HCT116 (cell line): ENCODE measurements around the gene PTDSS2. TPM values are rescaled to one million over a fixed set of nuclear protein-coding genes. Genes with fewer than 3 reads are reported as not detected.

ENCODE experiments used
- ATAC-seq: fragments of 200-7000 bp; cut with Tn5 transposase; 2 replicates; pipeline ENCODE4 v1.9.1; 2020; ENCODE audit warnings: mild to moderate bottlenecking, moderate library complexity
- BruUV-seq: library from RNA; stranded (reverse); fragments of 400-500 nt; replicated peaks from 2 replicates; lab custom pipeline; 2021; lab: Mats Ljungman, UMichigan
- CTCF ChIA-PET: fragments of 300-600 bp; sonication (Branson Sonifier 250); formaldehyde crosslinking; loops from one replicate; lab custom pipeline; 2021; ENCODE audit warnings: antibody characterized with exemption; lab: Charles Lee
- POLR2A ChIA-PET: fragments of 300-600, 350-600 bp; sonication (Branson Sonifier 250); formaldehyde crosslinking; loops from one replicate; lab custom pipeline; 2021; ENCODE audit warnings: antibody characterized with exemption; lab: Charles Lee
- RAD21 ChIA-PET, 2 experiments: fragments of 300-600 bp; sonication (Branson Sonifier 250); formaldehyde crosslinking; loops; one replicate each; lab custom pipeline; 2023; ENCODE audit warnings: low total read pairs in 2 of 2; ENCODE audit not compliant: uncharacterized antibody in 2 of 2, unreplicated experiment in 2 of 2, low non-redundant PET in 1 of 2; lab: Charles Lee
- DNase-seq: peaks from one replicate; pipeline ENCODE4 v3.0.0-alpha.2; 2010; ENCODE audit warnings: low read depth, low spot score
- H2AFZ ChIP-seq: fragments of 200-600 bp; shearing (Covaris generic), sonication (generic); 2 replicates; pipeline ENCODE4 v1.6.1; 2017; ENCODE audit warnings: low read depth, mixed run types, mixed read lengths, antibody characterized with exemption, low read length; ENCODE audit not compliant: poor library complexity, severe bottlenecking
- H3K27ac ChIP-seq: 2 replicates; pipeline ENCODE4 v1.5.1; 2012; ENCODE audit warnings: low read depth, low read length
- H3K27me3 ChIP-seq: fragments of 200-600 bp; sonication (generic); 2 replicates; pipeline ENCODE4 v1.6.1; 2016; ENCODE audit warnings: mixed run types, low read length, mixed read lengths; ENCODE audit not compliant: insufficient read depth
- H3K36me3 ChIP-seq, 2 experiments: fragments of 200-500 bp in 1 of 2; fragments of 200-600 bp in 1 of 2; sonication (Bioruptor generic) in 1 of 2; sonication (generic) in 1 of 2; 2 replicates each; pipeline versions ENCODE4 v1.5.1 to v1.6.1; 2014 to 2016; ENCODE audit warnings: low read length in 2 of 2, inconsistent platforms in 1 of 2, mixed read lengths in 1 of 2, mixed run types in 1 of 2; ENCODE audit not compliant: insufficient read depth in 2 of 2, control insufficient read depth in 1 of 2
- H3K4me1 ChIP-seq, 2 experiments: fragments of 200-600 bp in 1 of 2; sonication (generic) in 1 of 2; 2 replicates each; pipeline versions ENCODE4 v1.5.1 to v1.6.1; 2012 to 2017; ENCODE audit warnings: low read length in 2 of 2, inconsistent platforms in 1 of 2, mild to moderate bottlenecking in 1 of 2, mixed read lengths in 1 of 2, mixed run types in 1 of 2, moderate library complexity in 1 of 2; ENCODE audit not compliant: insufficient read depth in 2 of 2, control insufficient read depth in 1 of 2
- H3K4me2 ChIP-seq: fragments of 200-600 bp; sonication (generic); 2 replicates; pipeline ENCODE4 v1.6.1; 2017; ENCODE audit warnings: mixed run types, low read length, mixed read lengths
- H3K4me3 ChIP-seq, 2 experiments: fragments of 200-600 bp in 1 of 2; sonication (generic) in 1 of 2; replicated peaks in 1 of 2; 2 replicates each; pipeline ENCODE4 v1.5.1; 2011 to 2016; ENCODE audit warnings: low read length in 2 of 2, control low read depth in 1 of 2, low read depth in 1 of 2, mild to moderate bottlenecking in 1 of 2, mixed read lengths in 1 of 2, mixed run types in 1 of 2
- H3K79me2 ChIP-seq: fragments of 200-600 bp; sonication (generic); 2 replicates; pipeline ENCODE4 v1.6.1; 2017; ENCODE audit warnings: mild to moderate bottlenecking, mixed run types, low read length, moderate library complexity, mixed read lengths; ENCODE audit not compliant: insufficient read depth
- H3K9ac ChIP-seq: fragments of 200-600 bp; sonication (generic); 2 replicates; pipeline ENCODE4 v1.6.1; 2016; ENCODE audit warnings: low read length, mixed read lengths
- H3K9me2 ChIP-seq: fragments of 200-600 bp; sonication (generic), shearing (Covaris generic); 2 replicates; pipeline ENCODE4 v1.6.1; 2017; ENCODE audit warnings: mixed run types, mild to moderate bottlenecking, moderate library complexity; ENCODE audit not compliant: insufficient read depth
- H3K9me3 ChIP-seq, 2 experiments: fragments of 200-500 bp in 1 of 2; fragments of 200-600 bp in 1 of 2; sonication (Bioruptor generic) in 1 of 2; sonication (generic) in 1 of 2; 2 replicates each; pipeline ENCODE4 v1.6.1; 2014 to 2017; ENCODE audit warnings: low read length in 2 of 2, mixed read lengths in 2 of 2, inconsistent platforms in 1 of 2, low read depth in 1 of 2, mild to moderate bottlenecking in 1 of 2, mixed run types in 1 of 2, moderate library complexity in 1 of 2; ENCODE audit not compliant: control insufficient read depth in 1 of 2, insufficient read depth in 1 of 2
- H4K20me1 ChIP-seq: fragments of 200-600 bp; sonication (generic), shearing (Covaris generic); 2 replicates; pipeline ENCODE4 v1.6.1; 2017; ENCODE audit warnings: mixed run types, mild to moderate bottlenecking, moderate library complexity; ENCODE audit not compliant: insufficient read depth
- EGR1 ChIP-seq: IDR thresholded peaks from 2 replicates; pipeline ENCODE4 v1.6.1; 2012; ENCODE audit warnings: low read depth
- RAD21 ChIP-seq: IDR thresholded peaks from 2 replicates; pipeline ENCODE4 v1.6.1; 2012; ENCODE audit warnings: low read depth, mild to moderate bottlenecking
- SRF ChIP-seq: IDR thresholded peaks from 2 replicates; pipeline ENCODE4 v1.6.1; 2012; ENCODE audit warnings: low read depth
- TCF7L2 ChIP-seq: IDR thresholded peaks from 2 replicates; pipeline ENCODE4 v1.7.0; 2011; ENCODE audit warnings: borderline replicate concordance, inconsistent platforms; ENCODE audit not compliant: insufficient read depth, insufficient read length; ENCODE audit errors: extremely low read depth
- ZFX ChIP-seq: fragments of 450-650 bp; IDR thresholded peaks from 2 replicates; pipeline ENCODE4 v1.6.1; 2017
- ZNF274 ChIP-seq: fragments of 200-500 bp; sonication (Bioruptor generic); IDR thresholded peaks from 2 replicates; pipeline ENCODE4 v1.6.1; 2014; ENCODE audit warnings: mild to moderate bottlenecking, low read depth, low read length, inconsistent platforms
- intact Hi-C: fragments of 100-400 bp; cut with micrococcal nuclease; formaldehyde crosslinking; loops from 2 replicates; pipeline ENCODE4 v1.10.0; 2022
- total RNA-seq: library from RNA; stranded (reverse); gene quantifications from one replicate; pipeline ENCODE4 v1.2.1, GENCODE V29; 2021; ENCODE audit not compliant: unreplicated experiment
- TF ChIP-seq, protein P1 (sequence below): IDR thresholded peaks from 2 replicates; pipeline ENCODE4 v1.6.1; 2012
- TF ChIP-seq, protein P2 (sequence below), 3 experiments: fragments of 200-600 bp in 1 of 3; sonication (generic) in 1 of 3; IDR thresholded peaks in 2 of 3; conservative IDR thresholded peaks in 1 of 3; 2 replicates each; pipeline ENCODE4 v1.5.1; 2012 to 2017; ENCODE audit warnings: low read depth in 2 of 3, low read length in 2 of 3, antibody characterized with exemption in 1 of 3, borderline replicate concordance in 1 of 3, control low read depth in 1 of 3, mild to moderate bottlenecking in 1 of 3, mixed read lengths in 1 of 3, mixed run types in 1 of 3, moderate library complexity in 1 of 3; ENCODE audit not compliant: insufficient read depth in 1 of 3
- TF ChIP-seq, protein P3 (sequence below): IDR thresholded peaks from 2 replicates; pipeline ENCODE4 v1.6.1; 2012

PTDSS2 gene
- total RNA-seq, 1 experiment from 2014 or later = 40.1 TPM

DNA sequence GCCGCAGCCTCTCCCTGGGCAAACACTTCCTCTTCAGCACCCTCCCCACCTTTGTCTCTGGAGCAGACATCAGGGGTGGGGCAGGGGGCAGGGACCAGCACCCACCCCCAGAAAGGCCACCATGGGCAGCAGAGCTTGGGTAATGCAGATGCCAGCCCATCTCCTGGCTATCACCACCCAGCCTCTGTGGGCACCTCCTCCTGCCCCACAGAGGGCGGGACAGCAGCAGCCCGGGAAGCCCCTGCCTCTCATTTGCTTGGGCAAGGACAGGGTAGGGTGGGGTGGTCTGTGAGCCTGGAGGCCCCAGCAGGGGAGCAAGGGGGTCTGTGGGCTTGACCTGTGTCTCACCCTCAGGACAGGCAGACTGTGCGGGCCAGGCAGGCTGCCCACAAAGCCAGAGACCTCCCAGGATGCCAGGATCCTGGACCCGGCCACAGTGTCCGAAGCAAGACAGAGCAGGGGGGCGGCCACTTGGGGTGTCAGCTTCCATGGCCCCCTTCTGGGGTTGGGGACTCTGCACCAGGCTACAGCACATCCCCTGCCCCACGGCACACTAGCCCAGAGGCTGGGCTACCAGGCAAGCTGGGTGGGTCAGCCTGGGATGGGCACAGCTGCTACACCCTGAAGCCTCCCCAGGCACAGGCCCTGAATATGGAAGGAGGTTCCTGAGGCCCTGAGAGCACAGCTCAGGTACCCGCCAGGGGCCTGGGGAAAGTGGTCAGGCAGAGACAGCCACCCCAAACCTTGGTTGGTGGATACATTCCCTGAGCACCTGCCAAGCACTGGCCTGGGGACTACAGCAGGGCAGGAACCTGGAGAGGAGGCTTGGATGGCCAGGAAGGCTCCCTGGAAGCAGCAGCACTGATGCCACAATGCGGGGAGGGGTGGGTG lies 52.5 kb downstream of the PTDSS2 start:
- no peaks in the 10 kb centered on the region for H3K27me3 ChIP-seq
- peaks cover 15% of the 10 kb centered on the region in 2 experiments for H3K36me3 ChIP-seq
- no peaks in the 10 kb centered on the region for H4K20me1 ChIP-seq
- RAD21 ChIA-PET = no interaction called here
- H3K4me3 ChIP-seq = no peak overlapping the region
- H3K9me3 ChIP-seq = no peaks in the 10 kb centered on the region
- H2AFZ ChIP-seq = no peak overlapping the region
- no peak overlapping the region for H3K27ac ChIP-seq
- POLR2A ChIA-PET = no interaction called here
- no peak for DNase-seq
- ATAC-seq = no peak
- intact Hi-C loops = no loop called here
- TF ChIP-seq SRF (no peak), TCF7L2 (no peak), RAD21 (no peak), ZFX (no peak), EGR1 (no peak), ZNF274 (no peak)
- TF ChIP-seq, protein P1, sequence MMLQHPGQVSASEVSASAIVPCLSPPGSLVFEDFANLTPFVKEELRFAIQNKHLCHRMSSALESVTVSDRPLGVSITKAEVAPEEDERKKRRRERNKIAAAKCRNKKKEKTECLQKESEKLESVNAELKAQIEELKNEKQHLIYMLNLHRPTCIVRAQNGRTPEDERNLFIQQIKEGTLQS = no peak
- TF ChIP-seq, protein P2, sequence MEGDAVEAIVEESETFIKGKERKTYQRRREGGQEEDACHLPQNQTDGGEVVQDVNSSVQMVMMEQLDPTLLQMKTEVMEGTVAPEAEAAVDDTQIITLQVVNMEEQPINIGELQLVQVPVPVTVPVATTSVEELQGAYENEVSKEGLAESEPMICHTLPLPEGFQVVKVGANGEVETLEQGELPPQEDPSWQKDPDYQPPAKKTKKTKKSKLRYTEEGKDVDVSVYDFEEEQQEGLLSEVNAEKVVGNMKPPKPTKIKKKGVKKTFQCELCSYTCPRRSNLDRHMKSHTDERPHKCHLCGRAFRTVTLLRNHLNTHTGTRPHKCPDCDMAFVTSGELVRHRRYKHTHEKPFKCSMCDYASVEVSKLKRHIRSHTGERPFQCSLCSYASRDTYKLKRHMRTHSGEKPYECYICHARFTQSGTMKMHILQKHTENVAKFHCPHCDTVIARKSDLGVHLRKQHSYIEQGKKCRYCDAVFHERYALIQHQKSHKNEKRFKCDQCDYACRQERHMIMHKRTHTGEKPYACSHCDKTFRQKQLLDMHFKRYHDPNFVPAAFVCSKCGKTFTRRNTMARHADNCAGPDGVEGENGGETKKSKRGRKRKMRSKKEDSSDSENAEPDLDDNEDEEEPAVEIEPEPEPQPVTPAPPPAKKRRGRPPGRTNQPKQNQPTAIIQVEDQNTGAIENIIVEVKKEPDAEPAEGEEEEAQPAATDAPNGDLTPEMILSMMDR (IDR thresholded peaks at IDR 0.05 in 2 of 3, conservative IDR thresholded peaks at IDR 0.05 in 1 of 3; ENCODE audit: borderline replicate concordance in 1 of 3, insufficient read depth in 1 of 3, low read depth in 2 of 3, low read length in 2 of 3) = no peak
- TF ChIP-seq, protein P3, sequence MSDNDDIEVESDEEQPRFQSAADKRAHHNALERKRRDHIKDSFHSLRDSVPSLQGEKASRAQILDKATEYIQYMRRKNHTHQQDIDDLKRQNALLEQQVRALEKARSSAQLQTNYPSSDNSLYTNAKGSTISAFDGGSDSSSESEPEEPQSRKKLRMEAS = no peak
- TF ChIP-seq, all 23 proteins: peak for 0
- peaks cover 6 to 19% of the 10 kb centered on the region in 2 experiments; a peak in 3 of 4 replicates for H3K4me1 ChIP-seq
- H3K4me2 ChIP-seq = no peak overlapping the region
- CTCF ChIA-PET = no interaction called here
- peaks cover 37% of the 10 kb centered on the region for H3K79me2 ChIP-seq
- H3K9ac ChIP-seq = no peak overlapping the region
- H3K9me2 ChIP-seq = no peaks in the 10 kb centered on the region
- no TSS peak for BruUV-seq
